WTC11 (cell line): ENCODE results near the gene PAPOLA. TPM values are rescaled to one million over a fixed set of nuclear protein-coding genes. Genes with fewer than 3 reads are reported as not detected.

Experiments used
- ATAC-seq: fragments of 200-7000 bp; cut with Tn5 transposase; 2 replicates; pipeline ENCODE4 v1.10.0; 2021; ENCODE audit warnings: mild to moderate bottlenecking, moderate library complexity
- CTCF ChIA-PET: fragments of 300-600 bp; sonication (Branson Sonifier 250); formaldehyde crosslinking; loops from one replicate; lab custom pipeline; 2021; ENCODE audit warnings: antibody characterized with exemption; lab: Charles Lee
- POLR2A ChIA-PET: fragments of 350-600 bp; sonication (Branson Sonifier 250); formaldehyde crosslinking; loops from one replicate; lab custom pipeline; 2021; ENCODE audit warnings: antibody characterized with exemption; lab: Charles Lee
- DNase-seq: peaks from one replicate; pipeline ENCODE4 v3.0.0; 2021; ENCODE audit warnings: low spot score
- H3K27ac Mint-ChIP-seq: 2 replicates; pipeline ENCODE4 v1.8.0; 2021; ENCODE audit warnings: mixed read lengths
- H3K27me3 Mint-ChIP-seq: 2 replicates; pipeline ENCODE4 v1.8.0; 2021; ENCODE audit warnings: low read depth, mild to moderate bottlenecking, moderate library complexity, mixed read lengths
- H3K36me3 Mint-ChIP-seq: 2 replicates; pipeline ENCODE4 v1.8.0; 2021; ENCODE audit warnings: mixed read lengths
- H3K4me1 Mint-ChIP-seq: 2 replicates; pipeline ENCODE4 v1.8.0; 2022; ENCODE audit warnings: mixed read lengths
- H3K4me3 Mint-ChIP-seq: 2 replicates; pipeline ENCODE4 v1.8.0; 2021; ENCODE audit warnings: mild to moderate bottlenecking, moderate library complexity, mixed read lengths
- H3K9me3 Mint-ChIP-seq: 2 replicates; pipeline ENCODE4 v1.8.0; 2021; ENCODE audit warnings: mixed read lengths
- ATF3 ChIP-seq: sonication (generic); formaldehyde crosslinking; conservative IDR thresholded peaks from 2 replicates; pipeline ENCODE4 v1.8.1; 2022; ENCODE audit warnings: mild to moderate bottlenecking, missing genetic modification reagents
- E2F4 ChIP-seq: sonication (generic); formaldehyde crosslinking; IDR thresholded peaks from 2 replicates; pipeline ENCODE4 v1.8.1; 2022; ENCODE audit warnings: low read depth, mild to moderate bottlenecking, moderate library complexity, missing genetic modification reagents, borderline replicate concordance
- FOXJ3 ChIP-seq: sonication (generic); formaldehyde crosslinking; IDR thresholded peaks from 2 replicates; pipeline ENCODE4 v1.9.0; 2021; ENCODE audit warnings: missing genetic modification reagents, mild to moderate bottlenecking, borderline replicate concordance
- FOXK1 ChIP-seq: sonication (generic); formaldehyde crosslinking; IDR thresholded peaks from 2 replicates; pipeline ENCODE4 v1.8.0; 2022; ENCODE audit warnings: mild to moderate bottlenecking, moderate library complexity, missing genetic modification reagents
- FOXP1 ChIP-seq: sonication (generic); formaldehyde crosslinking; IDR thresholded peaks from 2 replicates; pipeline ENCODE4 v1.8.0; 2022; ENCODE audit warnings: missing genetic modification reagents, mild to moderate bottlenecking, moderate library complexity, borderline replicate concordance
- FOXP4 ChIP-seq: sonication (generic); formaldehyde crosslinking; IDR thresholded peaks from 2 replicates; pipeline ENCODE4 v1.8.0; 2022; ENCODE audit warnings: mild to moderate bottlenecking, missing genetic modification reagents
- HMGXB4 ChIP-seq: sonication (generic); formaldehyde crosslinking; IDR thresholded peaks from 2 replicates; pipeline ENCODE4 v1.8.1; 2023; ENCODE audit warnings: mild to moderate bottlenecking, moderate library complexity, missing genetic modification reagents
- JAZF1 ChIP-seq: fragments of 250-450 bp; sonication (Bioruptor Pico); IDR thresholded peaks from 2 replicates; pipeline ENCODE4 v1.9.0; 2021; ENCODE audit warnings: moderate library complexity, mild to moderate bottlenecking, inconsistent platforms
- KAT7 ChIP-seq: sonication (generic); formaldehyde crosslinking; IDR thresholded peaks from 2 replicates; pipeline ENCODE4 v1.8.1; 2023; ENCODE audit warnings: missing genetic modification reagents, mild to moderate bottlenecking, borderline replicate concordance
- MLX ChIP-seq: sonication (generic); formaldehyde crosslinking; IDR thresholded peaks from 2 replicates; pipeline ENCODE4 v1.8.1; 2023; ENCODE audit warnings: mild to moderate bottlenecking, missing genetic modification reagents, moderate library complexity
- NFYB ChIP-seq: sonication (generic); formaldehyde crosslinking; conservative IDR thresholded peaks from 2 replicates; pipeline ENCODE4 v1.8.0; 2022; ENCODE audit warnings: low read depth, missing genetic modification reagents
- SMAD4 ChIP-seq: sonication (generic); formaldehyde crosslinking; IDR thresholded peaks from 2 replicates; pipeline ENCODE4 v1.8.0; 2022; ENCODE audit warnings: mild to moderate bottlenecking, missing genetic modification reagents
- TEAD1 ChIP-seq: sonication (generic); formaldehyde crosslinking; IDR thresholded peaks from 2 replicates; pipeline ENCODE4 v1.8.0; 2022; ENCODE audit warnings: mild to moderate bottlenecking, missing genetic modification reagents
- TEAD4 ChIP-seq: sonication (generic); formaldehyde crosslinking; IDR thresholded peaks from 2 replicates; pipeline ENCODE4 v1.8.0; 2022; ENCODE audit warnings: mild to moderate bottlenecking, missing genetic modification reagents
- TP53 ChIP-seq: sonication (generic); formaldehyde crosslinking; IDR thresholded peaks from 2 replicates; pipeline ENCODE4 v1.8.1; 2023; ENCODE audit warnings: mild to moderate bottlenecking, missing genetic modification reagents
- ZNF396 ChIP-seq: fragments of 250-450 bp; sonication (Bioruptor Pico); IDR thresholded peaks from 2 replicates; pipeline ENCODE4 v1.8.0; 2021; ENCODE audit warnings: mild to moderate bottlenecking, moderate library complexity, borderline replicate concordance
- ZNF532 ChIP-seq: fragments of 250-450 bp; sonication (Bioruptor Pico); IDR thresholded peaks from 2 replicates; pipeline ENCODE4 v1.9.0; 2021; ENCODE audit warnings: mild to moderate bottlenecking, borderline replicate concordance
- total RNA-seq: library from RNA; stranded (reverse); gene quantifications from 3 replicates; pipeline ENCODE4 v1.2.3, GENCODE V29; 2021

Gene PAPOLA
- total RNA-seq, 1 experiment from 2014 or later = 210 TPM

- H3K4me3 Mint-ChIP-seq = no peak overlapping the region
- H3K9me3 Mint-ChIP-seq = no peaks in the 10 kb centered on the region
- ChIA-PET POLR2A (interaction anchor here (0.5 to 0.6 kb wide), 2 partner anchors 27 to 122 kb away, joined by 3 to 4 read pairs; no protein-coding TSS in a partner anchor), CTCF (interaction anchor here (1.7 to 5.1 kb wide), 2 partner anchors 152 to 265 kb away, joined by 5 to 35 read pairs; no protein-coding TSS in a partner anchor)
- TF ChIP-seq ZNF396 (CRISPR knock-in tag) (no peak), KAT7 (CRISPR knock-in tag) (no peak), HMGXB4 (CRISPR knock-in tag) (no peak), ATF3 (CRISPR knock-in tag) (no peak), FOXP1 (no peak), TP53 (CRISPR knock-in tag) (no peak), TEAD1 (CRISPR knock-in tag) (no peak), NFYB (CRISPR knock-in tag) (no peak), FOXP4 (CRISPR knock-in tag) (no peak), E2F4 (CRISPR knock-in tag) (no peak), JAZF1 (CRISPR knock-in tag) (no peak), MLX (no peak), FOXJ3 (no peak)
- peaks cover 9% of the 10 kb centered on the region for H3K27me3 Mint-ChIP-seq
- ATAC-seq (no peak), DNase-seq (no peak)
- H3K27ac Mint-ChIP-seq = no peak overlapping the region
- peaks cover 37% of the 10 kb centered on the region for H3K4me1 Mint-ChIP-seq
- H3K36me3 Mint-ChIP-seq = no peaks in the 10 kb centered on the region
Observed at GRCh38 chr14:96587823-96588385, 85.7 kb downstream of the PAPOLA start.

- no peak for ATAC-seq
- peaks cover 44% of the 10 kb centered on the region for H3K4me1 Mint-ChIP-seq
- ChIA-PET CTCF (interaction anchor here (1.7 to 5.1 kb wide), 2 partner anchors 152 to 264 kb away, joined by 5 to 35 read pairs; no protein-coding TSS in a partner anchor), POLR2A (no interaction called here)
- H3K36me3 Mint-ChIP-seq = no peaks in the 10 kb centered on the region
- H3K27me3 Mint-ChIP-seq = peaks cover 16% of the 10 kb centered on the region
- TF ChIP-seq TEAD4 (CRISPR knock-in tag) = no peak
- TF ChIP-seq ZNF396 (CRISPR knock-in tag) = no peak
- TF ChIP-seq FOXK1 (CRISPR knock-in tag) = no peak
- no peak for TF ChIP-seq ZNF532 (CRISPR knock-in tag)
- TF ChIP-seq SMAD4 = no peak
- no peak for DNase-seq
- H3K9me3 Mint-ChIP-seq = no peaks in the 10 kb centered on the region
- H3K4me3 Mint-ChIP-seq = no peak overlapping the region
- no peak overlapping the region for H3K27ac Mint-ChIP-seq
Observed at GRCh38 chr14:96588410-96589257, 86.5 kb downstream of the PAPOLA start.
